NCI-H748 (cell line): ENCODE results near the gene ITPKC.
A peak's percentile ranks its signal among the peaks of the same experiment; 100 is the strongest.

ENCODE experiments used
- DNase-seq: peaks from one replicate; lab custom pipeline; 2025; ENCODE audit not compliant: unreplicated experiment; lab: John Stamatoyannopoulos, UW

ITPKC gene

DNA sequence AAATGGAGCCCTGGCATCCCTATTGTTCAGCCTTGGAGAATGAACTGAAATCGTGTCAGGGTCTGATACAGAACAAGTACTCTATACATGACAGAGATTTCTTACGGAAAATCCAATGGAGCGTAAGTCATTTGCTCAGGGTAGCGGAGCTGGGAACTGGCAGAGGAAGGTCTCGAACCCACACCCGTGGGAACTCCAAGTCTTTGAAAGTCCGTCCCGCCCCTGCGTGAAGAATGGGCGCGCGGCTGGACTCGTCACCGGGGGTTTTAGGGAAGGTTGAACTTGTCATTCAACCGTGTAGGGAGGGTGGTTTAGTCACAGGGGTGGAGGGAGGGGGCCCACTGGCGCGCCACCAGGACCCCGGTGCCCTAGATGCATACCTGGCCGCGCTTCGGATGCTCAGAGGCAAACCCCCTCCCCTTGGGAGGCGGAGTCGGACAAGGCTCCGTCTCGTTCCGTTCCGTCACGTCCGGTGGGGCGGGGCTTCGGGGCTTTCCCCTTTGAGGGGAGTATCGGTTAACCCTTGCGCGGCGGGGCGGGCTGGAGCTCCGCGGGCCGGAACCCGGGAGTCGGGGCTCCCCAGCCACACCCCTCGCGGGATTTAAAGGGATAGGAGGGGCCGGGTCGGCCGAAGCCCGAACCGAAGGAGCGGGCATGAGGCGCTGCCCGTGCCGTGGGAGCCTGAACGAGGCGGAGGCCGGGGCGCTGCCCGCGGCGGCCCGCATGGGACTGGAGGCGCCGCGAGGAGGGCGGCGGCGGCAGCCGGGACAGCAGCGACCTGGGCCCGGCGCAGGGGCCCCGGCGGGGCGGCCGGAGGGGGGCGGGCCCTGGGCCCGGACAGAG lies at the start of gene ITPKC, which contains the start of gene COQ8B:
Gene ITPKC (plus strand): TSS at position 631 of the 843 bp plus-strand sequence. CDS start 24 bp downstream, at position 655.
Gene COQ8B (minus strand): TSS at position 405 of the 843 bp plus-strand sequence. CDS start 2,254 bp downstream, outside the sequence.
- peak; percentile 99 for DNase-seq

DNA sequence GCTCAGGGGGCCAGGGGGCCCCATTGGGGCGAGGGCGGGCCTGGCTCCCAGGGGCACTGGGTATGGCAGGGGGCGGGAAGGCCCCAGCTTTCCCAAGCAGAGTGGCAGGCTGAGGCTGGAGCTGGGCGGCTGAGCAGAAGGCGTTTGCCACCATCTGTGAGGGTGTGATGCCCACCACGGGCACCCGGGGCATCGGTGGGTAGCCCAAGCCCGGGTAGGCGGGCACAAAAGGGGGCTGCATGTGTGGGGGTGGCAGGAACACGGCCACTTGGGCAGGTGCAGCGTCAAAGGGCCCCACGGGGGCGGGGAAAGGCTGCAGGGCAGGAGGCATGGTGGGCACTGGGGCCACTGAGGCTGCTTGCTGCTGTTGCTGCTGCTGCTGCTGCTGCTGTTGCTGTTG lies 49.3 kb upstream of the ITPKC start:
- DNase-seq, result no peak

DNA sequence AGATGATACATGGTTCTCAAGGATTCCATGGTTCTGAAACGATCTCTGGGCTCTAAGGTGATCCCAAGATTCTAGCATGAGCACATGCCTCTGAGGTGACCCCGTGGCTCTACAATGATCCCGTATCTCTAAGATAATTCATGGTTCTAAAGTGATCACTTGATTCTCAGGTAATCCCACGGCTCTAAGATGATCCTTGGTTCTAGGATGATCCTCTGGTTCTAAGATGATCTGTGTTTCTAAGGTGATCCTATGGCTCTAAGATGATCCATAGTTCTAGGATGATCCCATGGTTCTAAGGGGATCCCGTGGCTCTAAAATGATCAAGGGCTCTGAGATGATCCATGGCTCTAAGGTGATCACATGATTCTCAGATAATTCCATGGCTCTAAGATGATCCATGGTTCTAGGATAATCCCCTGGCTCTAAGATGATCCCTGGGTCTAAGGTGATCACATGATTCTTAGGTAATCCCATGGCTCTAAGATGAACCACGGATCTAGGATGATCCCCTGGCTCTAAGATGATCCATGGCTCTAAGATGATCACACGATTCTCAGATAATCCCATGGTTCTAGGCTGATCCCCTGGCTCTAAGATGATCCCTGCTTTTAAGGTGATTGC lies 47.8 kb upstream of the ITPKC start:
- DNase-seq, result no peak

DNA sequence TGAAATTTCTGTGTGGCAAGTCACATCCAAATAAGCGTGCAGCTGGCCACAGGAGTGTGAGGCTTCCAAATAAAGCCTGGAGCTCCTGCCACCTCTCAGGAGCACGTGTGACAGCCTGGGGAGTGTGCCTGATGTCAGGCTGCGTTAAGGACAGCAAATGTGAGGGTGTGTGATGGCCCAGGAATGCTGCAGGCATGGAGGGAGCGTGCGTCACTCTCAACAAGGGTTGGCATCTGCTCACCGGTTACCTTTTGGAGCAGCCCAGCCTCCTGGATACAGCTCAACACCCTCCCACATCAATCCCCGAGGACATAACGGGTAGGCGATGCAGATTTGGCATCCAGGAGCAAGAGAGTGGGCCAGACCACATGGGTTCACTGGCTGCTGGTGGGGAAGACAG lies 45.5 kb upstream of the ITPKC start:
- no peak for DNase-seq

DNA sequence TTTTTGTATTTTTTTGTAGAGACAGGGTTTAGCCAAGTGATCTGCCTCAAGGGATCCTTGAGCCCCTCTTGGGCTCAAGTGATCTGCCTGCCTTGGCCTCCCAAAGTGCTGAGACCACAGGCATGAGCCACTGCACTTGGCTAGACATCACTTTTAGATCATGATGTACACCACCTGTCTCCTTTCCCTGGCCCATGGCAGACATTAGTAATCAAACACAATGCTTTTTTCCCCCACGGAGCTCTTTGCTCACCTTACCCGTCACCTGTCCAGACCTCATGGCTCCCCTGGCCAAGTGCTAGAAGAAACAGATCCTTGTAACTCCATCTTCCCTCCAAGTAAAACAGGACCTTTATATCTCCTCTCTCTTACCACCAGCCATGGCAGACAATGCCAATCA lies 44.9 kb upstream of the ITPKC start:
- DNase-seq, result no peak

DNA sequence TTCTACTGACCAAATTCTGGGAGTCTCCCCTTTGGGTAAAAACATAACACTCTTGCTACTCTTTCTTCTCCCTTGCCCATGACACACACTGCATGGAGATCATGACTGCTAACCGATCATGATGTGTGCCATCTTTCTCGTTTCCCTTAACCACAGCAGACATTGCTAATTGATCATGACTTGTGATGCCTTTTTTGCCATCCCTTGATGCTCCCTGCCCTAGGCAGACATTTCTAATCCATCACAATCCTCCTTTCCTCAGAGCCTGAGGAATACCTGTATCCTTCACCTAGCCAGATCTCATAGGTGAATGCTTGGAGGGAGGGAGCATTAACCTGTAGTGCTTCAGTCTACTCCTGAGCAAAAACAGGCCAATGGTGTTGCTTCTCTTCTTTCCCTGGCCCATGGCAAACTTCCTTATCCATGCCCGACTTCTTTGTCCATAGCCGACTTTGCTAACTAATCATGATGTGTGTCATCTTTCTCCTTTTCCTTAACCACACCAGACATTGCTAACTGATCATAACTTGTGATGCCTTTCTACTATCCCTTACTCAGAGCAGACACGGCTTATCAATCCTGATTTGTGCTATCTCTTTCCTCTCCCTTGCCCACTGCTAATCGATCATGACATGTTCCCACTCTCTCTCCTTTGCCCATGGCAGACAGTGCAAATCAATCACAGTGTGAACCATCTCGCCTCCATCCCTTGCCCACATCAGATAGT lies 44.2 kb upstream of the ITPKC start:
- DNase-seq, result no peak

DNA sequence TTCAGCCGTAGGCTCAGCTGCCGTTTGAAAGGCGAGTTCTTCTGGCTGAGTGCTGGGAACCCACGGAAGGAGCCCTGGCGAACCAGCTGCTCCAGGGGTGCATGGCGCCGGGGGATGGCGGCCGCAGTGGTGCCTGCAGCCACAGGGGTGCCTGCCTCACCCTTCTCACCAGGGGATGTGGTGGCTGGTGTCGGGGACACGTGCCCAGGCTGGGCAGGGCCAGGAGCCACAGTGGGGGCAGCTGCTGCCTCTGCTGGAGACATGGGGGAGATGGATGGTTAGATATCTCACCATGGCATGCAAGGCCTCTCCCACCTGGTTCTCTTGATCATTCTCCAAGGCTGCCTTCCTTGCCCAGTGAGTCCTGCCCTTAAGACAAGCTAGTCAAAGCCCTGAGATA lies 43.5 kb upstream of the ITPKC start:
- DNase-seq, result no peak

DNA sequence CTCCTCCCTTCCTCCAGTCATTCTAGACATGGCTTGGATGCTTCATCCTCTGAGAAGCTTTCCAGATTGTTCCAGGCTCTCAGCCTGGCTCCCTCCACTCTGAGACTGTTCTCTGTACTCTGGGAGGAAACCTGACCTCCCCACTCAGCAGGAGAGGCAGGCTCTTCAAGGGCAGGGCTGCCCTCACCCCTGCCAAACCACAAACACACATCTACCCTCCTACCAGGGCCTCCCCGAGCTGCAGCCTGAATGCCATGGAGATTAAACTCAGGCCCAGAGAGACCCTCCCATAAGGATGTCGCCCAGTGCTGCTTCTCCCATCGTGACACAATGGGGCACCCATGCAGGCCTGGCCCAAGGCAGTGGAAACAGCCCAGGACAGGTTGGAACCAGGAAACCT lies 42.6 kb upstream of the ITPKC start:
- no peak for DNase-seq

DNA sequence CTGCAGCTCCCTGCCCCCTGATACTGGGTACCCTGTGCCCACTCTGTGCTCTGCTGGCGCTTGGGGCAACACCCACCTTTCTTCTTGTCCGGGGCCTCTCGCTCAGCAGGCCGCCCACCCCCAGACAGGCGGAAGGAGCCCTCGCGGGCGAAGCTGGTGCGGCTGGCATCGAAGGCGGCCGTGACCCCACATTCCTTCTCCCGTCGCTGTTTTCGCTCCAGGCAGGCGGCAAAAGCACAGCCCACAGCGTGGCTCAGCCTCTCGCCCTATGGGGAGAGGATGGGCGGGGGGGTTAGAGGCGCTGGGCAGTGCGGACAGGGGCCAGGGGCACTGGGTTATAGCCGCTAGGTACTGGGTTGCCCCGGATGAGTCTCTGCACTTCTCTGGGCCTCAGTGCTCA lies 39.8 kb upstream of the ITPKC start:
- DNase-seq, result no peak

DNA sequence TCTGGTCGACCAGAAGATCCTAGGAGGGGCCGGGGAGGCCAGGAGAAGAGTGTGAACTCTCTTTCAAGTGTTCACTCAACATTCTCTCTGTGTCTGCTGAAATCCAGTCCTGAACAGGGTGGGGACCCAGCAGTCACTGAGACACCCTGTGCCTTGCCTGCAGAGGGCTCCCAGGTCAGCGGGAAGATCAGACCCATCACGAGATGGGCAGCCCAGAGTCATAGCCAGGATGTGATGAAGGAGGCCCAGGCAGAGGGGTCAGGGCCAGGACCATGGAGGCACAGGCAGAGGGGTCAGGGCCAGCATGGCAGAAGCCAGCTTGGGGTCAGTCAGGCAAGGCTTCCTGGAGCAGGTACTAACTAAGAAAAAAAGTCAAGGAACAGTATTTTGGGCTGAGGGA lies 35.9 kb upstream of the ITPKC start:
- no peak for DNase-seq

DNA sequence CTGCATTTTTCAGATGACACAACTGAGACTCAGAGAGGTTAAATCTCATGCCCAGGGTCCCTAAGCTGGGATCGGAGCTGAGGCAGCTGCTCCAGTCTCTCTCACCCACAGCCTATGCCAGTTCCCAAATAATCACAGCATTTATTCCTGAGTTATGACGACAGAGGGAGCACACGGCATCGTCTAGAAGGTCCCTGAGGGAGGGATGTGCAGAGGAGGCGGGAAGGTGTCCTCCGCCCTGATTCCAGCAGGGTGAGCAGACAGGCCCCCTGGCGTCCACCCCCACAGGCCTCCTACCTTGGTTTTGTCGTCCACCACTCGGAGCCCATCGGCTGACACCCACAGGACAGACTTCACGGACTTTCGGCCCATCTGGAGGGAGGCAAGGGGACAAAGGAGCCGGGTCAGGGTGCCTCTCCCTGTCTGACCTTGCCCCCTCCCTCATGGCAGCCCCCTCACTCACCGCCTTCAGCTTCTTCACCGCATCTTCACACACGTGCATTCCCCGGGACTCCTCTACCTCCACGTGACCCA lies 34.4 kb upstream of the ITPKC start:
- DNase-seq, result no peak

DNA sequence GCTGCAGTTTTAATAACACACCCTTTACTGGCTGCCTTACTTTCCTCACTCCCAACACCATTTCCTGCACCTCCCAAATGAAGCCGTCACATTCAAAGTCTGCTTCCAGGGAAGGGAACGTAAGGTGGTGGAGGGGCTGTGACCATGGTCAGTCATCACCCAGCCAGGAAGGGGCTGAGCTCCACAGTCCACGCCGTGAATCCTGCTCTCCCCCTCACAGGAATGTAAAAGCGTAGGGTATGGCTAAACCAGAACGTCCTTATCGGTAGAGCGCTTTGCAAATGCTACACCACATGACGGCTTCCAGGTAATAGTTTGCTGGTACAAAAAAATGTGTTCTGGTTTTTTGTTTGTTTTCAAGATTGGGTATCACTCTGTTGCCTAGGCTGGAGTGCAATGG lies 33.5 kb upstream of the ITPKC start:
- DNase-seq, result no peak

DNA sequence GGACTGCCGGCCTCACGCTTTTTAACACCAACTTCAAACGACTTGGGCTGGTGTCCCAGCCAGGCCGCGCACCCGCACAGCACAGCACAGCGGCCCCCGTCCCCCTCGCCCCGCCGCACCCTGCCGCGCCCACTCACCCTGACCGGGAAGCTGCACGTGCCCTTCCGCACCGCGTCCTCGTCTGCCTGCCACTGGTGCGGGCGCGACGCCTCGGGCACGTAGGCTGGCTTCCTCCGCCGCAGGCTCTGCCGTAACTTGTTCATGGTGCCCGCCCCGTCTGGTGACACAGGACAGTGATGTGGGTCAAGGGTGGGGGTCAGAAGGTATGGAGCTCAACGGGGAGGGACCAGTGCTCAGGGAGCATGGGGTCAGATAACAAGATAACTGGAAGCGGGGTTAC lies 32.6 kb upstream of the ITPKC start:
- DNase-seq, result no peak

DNA sequence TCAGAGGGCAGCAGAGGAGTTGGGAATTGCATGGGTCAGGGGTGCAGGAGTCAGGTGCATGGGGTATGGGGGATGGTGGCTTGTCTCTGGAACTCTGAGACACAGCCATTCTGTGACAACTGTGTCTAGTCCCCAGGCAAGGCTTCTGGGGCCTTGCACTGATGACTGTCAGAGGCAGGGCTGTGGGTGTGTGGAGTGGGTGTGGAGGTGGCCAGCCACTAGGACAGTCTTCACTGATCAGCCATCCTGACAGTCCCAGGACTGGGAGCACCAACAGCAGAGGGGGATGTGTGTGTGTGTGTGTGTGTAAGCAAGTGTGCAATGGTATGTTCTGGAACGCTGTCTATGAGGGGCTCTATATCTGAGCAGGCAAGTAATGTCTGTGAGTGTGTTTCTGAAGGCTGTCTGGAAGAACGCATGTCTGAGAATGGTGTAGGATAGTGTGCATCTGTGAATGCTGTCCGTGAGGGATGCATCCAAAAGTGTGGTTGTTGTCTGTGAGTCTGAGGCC lies 31.8 kb upstream of the ITPKC start:
- no peak for DNase-seq

DNA sequence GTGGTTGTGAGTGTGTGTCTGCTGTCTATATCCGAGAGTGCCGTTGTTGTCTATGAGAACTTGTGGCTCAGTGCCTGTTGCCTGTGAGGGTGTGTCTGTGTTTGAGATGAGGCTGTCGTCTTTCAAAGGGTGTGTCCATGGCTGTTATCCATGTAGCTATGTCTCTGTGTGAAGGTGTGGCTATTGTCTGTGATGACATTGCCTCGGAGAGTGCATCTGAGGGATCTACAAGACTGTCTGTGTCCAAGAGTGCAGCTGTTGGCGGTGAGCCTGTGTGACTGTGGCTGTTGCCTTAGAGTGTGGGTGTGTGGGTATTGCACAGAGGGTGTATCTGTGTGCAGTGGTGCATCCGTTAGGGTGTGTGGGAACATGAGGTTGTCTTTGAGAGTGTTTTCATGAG lies 31.3 kb upstream of the ITPKC start:
- peak; percentile 18 for DNase-seq

DNA sequence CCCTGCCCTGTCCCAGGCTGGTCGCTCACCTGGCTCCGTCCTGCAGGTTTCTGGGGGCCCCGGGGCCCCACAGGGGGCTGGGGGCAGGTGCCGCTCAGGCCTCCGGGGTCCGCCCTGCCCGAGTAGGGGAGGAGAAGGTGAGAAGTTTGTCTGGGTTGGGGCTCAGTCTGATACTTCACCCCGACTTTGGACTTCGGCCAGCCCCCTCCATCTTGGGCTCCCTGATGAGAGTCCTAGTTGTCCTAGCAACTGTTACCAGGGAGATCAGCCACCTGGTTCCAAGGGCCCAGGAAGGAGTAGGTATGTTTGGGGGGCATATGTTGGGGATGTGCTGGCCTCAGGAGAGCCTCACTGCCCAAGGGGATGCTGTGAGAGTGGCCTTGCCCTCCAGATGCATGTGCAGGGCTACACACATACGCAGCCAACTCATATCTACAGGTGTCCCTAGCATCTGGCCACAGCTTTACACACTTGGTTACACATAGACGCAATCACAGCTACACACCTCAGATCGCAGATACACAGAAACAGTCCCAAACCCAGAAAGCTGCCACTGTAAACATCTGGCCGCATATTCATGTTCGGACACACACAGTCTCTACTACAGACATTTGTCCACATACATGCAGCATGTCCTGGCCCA lies 29.9 kb upstream of the ITPKC start:
- no peak for DNase-seq

DNA sequence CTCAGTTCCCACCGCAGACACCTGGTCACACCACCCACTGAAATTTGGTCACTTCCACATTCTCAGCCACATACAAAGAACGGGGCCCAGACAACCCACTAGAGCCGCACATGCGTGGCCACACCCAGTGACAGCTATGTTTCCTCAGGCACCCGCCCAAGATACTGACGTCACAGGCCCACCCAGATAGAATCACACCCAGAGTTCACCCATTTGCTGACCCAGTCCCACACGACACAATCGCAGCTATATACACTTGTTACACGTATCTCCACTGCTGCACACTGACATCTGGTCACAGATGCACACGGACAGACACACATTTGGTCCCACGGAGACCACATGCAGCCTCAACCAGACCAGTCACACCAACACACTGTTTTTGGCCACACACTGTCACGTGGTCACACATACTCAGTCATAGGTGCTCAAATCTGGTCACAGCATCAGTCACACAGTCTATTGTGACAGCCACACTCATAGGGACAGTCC lies 29.3 kb upstream of the ITPKC start:
- DNase-seq, result no peak

DNA sequence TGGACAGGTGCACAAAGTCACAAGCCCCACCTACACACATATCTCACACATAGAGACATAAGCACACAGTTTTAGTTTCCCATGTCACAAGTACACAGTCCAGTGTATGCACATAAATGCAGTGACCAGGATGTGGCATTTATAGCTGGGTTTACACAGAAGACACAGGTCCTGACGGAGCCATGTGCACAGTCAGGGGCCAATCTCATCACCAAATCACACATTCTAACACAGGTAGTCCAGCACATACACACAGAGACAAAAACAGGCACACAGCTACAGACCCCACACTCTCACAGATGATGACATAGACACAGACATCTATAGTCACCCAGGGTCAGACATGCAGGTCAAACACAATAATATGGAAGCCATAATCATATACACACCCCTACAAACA lies 28.6 kb upstream of the ITPKC start:
- DNase-seq, result no peak

DNA sequence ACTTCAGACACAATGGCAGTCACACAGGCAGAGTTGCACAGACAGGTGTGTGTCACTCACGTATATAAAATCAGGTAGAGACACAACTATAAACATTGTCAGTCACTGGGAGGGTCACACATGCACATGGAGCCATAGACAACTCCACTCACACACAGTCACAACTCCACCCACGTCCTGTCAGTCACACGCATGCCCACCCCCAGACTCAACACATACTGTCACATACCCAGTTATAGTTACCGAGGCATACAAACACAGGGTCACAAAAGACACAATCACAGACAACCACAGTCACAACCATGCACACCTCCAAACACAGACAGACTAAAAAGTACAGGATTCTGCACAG lies 27.9 kb upstream of the ITPKC start:
- DNase-seq, result no peak

DNA sequence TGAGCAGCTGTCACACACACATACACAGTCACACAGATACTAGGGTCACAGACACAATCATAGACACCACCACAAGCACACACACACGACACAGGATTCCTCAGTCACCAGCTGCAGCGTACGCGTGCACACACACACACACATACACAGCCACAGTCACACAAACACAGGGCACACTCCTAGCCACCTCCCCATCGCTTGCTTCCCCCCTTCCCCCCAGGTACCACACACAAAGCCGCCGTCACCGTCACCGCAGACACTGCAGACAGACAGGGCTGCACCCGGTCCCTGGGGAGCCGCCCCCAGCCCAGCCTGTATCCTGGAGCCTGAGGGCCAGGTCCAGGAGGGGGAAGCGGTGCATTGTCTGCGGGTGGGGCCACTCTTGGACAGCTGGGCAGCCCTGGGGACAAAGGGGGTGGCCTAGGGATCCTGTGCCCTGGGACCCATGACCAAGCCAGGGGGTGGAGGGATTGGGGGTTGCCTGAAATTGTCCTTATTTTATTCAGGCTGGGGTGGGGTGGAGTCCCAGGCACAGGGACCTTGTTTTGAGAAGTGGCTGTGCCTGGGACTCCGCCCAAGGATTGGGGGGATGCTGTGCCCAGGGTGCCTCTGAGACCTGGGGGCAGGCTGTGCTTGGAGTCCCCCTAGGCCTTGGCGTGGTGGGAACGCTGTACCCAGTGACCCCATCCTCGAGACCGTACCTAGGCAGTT lies 27.4 kb upstream of the ITPKC start:
- DNase-seq, result peak; percentile 58
